Myocyte (in vitro differentiated cells): ENCODE measurements around the gene CDH22. TPM values are rescaled to one million over a fixed set of nuclear protein-coding genes. Genes with fewer than 3 reads are reported as not detected.

Source experiments
- DNase-seq: peaks from one replicate; pipeline ENCODE4 v3.0.0-alpha.2; 2012; ENCODE audit warnings: low read depth
- total RNA-seq: library from RNA; depleted of rRNA; stranded (reverse); fragments of >200 nt; gene quantifications from 2 replicates; pipeline ENCODE4 v1.2.3, GENCODE V29; 2014

The CDH22 gene
- total RNA-seq, 1 donor from 2014 or later = not detected

DNA sequence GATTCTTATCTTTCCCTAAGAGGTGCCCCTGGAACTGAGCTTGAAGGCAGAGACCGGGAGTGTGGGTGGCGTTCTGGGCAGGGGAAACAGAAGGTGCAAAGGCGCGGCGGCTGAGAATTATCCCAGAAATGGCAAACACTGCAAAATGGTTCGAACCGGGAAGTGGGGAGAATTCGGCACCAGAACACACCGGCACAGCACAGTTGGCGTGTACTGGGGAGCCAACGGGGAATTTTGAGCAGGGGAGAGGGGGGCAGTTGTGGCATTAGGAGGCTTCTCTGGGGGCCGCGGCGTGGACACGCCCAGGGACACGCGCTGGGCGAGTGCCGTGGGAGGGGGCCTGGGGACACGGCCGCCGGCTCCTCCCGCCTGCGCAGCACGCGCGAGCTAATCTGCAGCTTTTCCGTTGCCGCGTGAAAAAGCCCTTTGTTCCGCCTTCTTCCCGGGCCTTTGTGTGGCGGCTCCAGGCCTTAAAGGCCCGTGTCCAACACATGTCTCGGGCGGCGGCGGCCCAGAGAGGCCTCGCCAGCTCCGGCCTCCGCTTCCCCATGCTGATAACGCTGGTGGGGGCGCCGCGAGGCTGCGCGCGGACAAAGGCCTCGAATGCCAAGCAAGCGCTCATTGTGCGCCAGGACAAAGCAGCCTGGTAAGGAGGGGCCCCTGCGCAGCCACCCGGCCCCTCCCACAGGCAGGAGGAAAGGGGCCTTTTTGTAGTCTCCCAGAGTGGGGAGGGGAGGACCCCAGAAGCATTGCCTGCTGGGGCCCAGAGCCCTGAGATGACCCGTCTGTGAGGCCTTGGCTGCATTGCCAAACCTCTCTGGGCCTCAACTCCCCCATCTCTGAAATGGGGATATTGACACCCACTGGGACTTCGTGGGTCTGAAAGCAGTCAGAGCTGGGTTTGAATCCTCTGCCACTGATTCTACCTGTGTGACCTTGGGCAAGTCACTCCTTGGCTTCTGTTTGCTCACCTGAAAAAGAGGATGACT is 107.4 kb downstream of the CDH22 start:
- no peak for DNase-seq

DNA sequence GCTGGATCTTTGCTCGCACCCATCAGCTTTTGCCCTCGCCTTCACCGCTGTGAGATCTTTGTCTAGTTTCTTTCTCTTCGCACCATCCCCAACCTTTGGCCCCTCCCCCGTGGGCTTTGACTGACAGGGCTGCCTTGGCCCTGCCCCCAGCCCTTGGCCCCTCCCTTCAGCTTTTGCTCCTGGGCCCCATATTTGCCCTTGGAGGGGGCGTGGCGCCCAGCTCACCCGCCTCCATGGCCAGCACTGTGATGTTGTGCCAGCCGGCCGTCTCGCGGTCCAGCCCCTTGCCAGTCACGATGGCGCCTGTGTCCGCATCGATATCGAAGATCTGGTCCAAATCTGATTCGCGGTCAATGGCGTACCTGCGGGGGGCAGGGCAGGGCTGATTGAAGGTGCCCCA is 109.1 kb downstream of the CDH22 start:
- DNase-seq = no peak

DNA sequence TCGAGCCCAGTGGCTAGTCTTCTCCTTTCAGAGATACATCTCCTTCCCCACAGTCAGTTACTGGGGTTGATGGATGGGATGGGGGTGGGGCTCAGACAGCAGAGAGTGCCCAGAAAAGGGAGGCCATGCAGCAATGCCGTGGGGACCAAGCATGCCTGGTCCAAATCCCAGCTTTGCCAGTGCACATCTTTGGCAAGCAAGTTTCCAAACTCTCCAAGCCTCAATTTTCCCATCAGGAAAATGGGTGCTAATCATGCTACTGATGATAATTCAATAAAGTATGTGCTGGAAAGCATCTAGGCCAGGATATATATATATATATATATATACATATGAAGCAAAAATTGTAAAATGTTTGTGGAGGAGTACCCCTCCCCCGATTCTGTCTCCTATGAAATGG is 111.3 kb downstream of the CDH22 start:
- no peak for DNase-seq

- DNase-seq = peak; percentile 6
Measured at GRCh38 chr20:46195264-46196036, 112.8 kb downstream of the CDH22 start.

- DNase-seq = no peak
Measured at GRCh38 chr20:46194409-46194808, 113.9 kb downstream of the CDH22 start.

- DNase-seq = no peak
Measured at GRCh38 chr20:46192376-46192944, 115.8 kb downstream of the CDH22 start.

- DNase-seq = no peak
Measured at GRCh38 chr20:46191611-46192010, 116.7 kb downstream of the CDH22 start.

GRCh38 chr20:46191168-46191540 is 117.1 kb downstream of the CDH22 start:
- DNase-seq = no peak

GRCh38 chr20:46190478-46191167 is 117.7 kb downstream of the CDH22 start:
- no peak for DNase-seq

DNA sequence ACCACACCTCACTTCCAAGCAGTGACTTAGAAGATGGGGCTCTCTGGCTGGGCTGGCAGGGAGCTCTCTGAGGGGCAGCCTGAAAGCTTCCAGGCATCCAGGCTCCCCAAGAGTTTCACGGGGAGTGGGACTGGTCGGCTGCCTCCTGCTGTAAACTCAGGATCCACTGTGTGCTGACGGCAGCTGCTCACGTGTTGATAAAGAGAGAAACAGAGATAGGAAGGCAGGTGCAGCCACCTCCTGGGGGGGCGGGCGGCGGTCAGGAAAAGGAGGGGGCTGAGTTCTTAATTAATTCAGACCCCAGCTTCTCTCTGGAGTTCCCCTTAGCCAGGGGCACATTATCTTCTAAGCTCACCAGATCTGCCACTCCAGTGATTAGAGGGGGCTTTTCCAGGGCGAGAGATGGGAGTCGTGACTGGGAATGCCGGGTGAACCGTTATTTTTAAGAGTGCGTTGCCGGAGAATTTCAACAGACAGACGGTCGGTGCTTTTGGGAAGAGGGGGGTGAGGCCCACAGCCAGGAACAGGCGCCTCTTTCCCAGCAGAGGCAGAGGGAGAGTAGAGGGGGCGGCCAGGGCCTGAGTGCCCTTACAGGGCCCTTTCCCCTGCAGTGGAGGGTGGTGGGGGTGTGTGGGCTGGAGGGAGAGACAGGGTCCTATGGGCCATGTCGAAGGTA is 119.3 kb downstream of the CDH22 start:
- DNase-seq = no peak

DNA sequence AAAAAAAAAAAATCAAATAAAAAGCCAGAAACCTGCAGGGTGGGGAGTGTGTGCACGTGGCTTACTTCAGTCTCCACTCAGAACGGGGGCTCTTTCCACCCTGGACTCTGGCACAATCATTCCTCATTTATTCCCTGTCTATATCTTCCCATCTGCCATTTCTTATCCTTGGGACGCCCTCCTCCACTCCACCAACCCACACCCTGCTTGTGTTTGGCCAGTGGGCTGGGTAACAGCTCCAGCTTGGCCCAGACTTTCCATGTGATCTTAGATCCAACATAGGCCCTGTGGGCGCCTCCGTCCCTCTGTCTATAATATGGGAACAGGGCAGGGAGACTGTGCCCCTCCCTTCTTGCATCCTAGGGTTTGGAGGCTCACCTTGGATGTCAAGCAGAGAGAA is 122.1 kb downstream of the CDH22 start:
- no peak for DNase-seq

DNA sequence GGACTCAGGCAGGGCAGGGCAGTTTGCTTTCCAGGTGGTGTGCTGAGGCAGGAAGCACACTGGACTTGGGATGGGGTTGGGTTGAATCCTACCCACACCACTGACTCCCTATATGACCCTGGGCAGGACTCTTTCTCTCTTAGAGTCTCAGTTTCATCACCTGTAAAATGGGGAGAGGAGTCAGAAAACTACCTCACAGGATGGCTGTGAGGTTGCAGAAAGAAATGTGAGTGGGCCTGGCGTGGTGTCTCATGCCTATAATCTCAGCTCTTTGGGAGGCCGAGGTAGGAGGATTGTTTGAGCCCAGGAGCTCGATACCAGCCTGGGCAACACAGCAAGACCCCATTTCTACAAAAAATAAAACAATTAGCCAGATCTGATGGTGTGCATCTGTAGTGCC is 122.9 kb downstream of the CDH22 start:
- DNase-seq = no peak

- no peak for DNase-seq
Measured at GRCh38 chr20:46183768-46184167, 124.5 kb downstream of the CDH22 start.

- DNase-seq = no peak
Measured at GRCh38 chr20:46182276-46183200, 125.8 kb downstream of the CDH22 start.

DNA sequence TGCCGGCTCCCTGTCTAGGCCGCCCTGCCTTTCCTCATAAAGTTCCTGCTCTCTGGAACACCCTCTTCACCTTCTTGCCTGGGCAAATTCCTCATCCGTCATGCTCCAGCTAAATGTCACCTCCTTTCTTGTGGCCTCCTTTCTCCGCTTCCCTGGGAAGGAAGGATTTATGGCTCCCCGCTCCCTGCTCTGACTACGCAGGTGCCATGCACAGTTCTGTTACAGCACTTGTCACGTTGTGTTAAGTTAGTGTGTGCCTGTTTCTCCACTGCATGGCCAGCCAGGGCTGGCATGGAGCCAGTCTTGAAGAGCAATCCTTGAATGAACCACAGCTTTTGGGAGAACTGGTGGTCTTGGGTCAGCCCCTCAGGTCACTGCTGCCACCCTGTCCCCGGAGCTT is 128.4 kb downstream of the CDH22 start:
- no peak for DNase-seq

GRCh38 chr20:46178891-46179290 is 129.4 kb downstream of the CDH22 start:
- no peak for DNase-seq

DNA sequence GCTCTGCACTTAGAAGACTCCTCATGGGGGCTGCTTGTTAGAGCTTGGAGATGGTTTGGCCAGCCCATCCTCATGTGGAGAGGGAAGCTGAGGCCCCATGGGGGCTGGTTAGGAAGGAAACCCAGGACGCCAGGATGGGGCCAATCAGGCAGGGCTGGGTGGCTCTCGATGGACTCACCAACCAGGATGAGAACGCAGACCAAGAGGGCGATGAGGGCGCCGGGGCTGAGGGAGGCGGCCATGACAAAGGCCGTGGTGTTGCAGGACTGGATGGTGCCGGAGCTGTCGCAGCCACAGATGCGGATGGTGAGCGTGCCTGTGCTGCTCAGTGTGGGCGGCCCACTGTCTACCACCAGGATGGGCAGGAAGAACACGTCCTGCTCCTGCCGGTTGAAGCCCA is 130.5 kb downstream of the CDH22 start:
- no peak for DNase-seq

- DNase-seq = no peak
Measured at GRCh38 chr20:46176739-46177378, 131.4 kb downstream of the CDH22 start.

DNA sequence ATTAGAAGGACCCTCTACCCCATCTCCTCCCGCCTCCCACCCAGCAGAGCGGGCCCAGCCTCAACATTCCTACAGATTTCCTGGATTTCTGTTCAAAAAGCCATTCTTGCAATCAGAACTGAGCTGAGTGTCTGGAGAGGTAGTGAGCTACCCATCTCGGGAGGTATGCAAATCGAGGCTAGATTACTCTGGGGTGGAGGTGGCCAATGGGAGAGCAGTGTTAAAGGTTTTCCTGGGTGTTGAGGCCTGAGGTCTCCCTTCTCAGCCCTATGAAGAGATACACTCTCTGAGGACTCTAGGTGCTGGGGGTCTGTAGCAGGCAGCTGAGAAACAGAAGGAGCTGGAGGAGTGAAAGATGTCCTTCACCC is 133.2 kb downstream of the CDH22 start:
- DNase-seq = no peak
